ENCODE results near the gene FSIP1. TPM values are rescaled to one million over a fixed set of nuclear protein-coding genes. Genes with fewer than 3 reads are reported as not detected.

The FSIP1 gene
- total and polyA plus RNA-seq, 2 donors from 2014 or later = 0.75 to 2.4 TPM

DNA sequence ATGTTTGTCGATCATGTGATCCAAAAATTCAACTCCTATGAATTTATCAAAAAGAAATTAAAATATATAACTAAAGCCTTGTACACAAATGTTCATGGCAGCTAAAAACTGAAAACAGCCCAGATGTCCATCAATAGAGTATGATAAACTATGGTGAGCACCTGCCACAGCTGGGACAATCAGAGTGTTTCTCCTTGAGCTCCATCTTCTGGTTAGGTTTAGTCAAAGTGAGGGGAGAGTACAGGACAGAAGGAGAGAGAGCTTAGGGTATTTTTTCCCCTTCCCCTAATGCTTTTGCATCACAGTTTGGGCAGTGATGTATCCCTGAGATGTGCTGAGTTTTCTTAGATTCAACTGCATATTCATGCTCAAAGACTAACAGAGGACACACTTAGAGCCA, 65.5 kb downstream of the FSIP1 start:
- Histone ChIP-seq H3K27me3 (ENCODE audit: control insufficient read depth, insufficient read depth, low read length) (no peaks in the 10 kb centered on the region), H3K4me1 (ENCODE audit: control insufficient read depth in 2 of 3, insufficient read depth in 2 of 3, low read depth in 1 of 3, low read length in 3 of 3) (no peaks in the 10 kb centered on the region), H3K36me3 (ENCODE audit: control insufficient read depth in 2 of 3, insufficient read depth in 3 of 3, low read length in 3 of 3) (no peaks in the 10 kb centered on the region), H3K9me3 (ENCODE audit: control insufficient read depth in 2 of 3, insufficient read depth in 1 of 3, low read length in 3 of 3) (no peaks in the 10 kb centered on the region), H3K9ac (ENCODE audit: low read length in 3 of 3) (no peak overlapping the region), H3K27ac (ENCODE audit: low read depth in 2 of 2, low read length in 2 of 2) (no peak overlapping the region), H3K4me3 (ENCODE audit: low read length in 3 of 3) (no peak overlapping the region)
- DNase-seq (no peak), FAIRE-seq (no peak)
- TF ChIP-seq, protein P1, sequence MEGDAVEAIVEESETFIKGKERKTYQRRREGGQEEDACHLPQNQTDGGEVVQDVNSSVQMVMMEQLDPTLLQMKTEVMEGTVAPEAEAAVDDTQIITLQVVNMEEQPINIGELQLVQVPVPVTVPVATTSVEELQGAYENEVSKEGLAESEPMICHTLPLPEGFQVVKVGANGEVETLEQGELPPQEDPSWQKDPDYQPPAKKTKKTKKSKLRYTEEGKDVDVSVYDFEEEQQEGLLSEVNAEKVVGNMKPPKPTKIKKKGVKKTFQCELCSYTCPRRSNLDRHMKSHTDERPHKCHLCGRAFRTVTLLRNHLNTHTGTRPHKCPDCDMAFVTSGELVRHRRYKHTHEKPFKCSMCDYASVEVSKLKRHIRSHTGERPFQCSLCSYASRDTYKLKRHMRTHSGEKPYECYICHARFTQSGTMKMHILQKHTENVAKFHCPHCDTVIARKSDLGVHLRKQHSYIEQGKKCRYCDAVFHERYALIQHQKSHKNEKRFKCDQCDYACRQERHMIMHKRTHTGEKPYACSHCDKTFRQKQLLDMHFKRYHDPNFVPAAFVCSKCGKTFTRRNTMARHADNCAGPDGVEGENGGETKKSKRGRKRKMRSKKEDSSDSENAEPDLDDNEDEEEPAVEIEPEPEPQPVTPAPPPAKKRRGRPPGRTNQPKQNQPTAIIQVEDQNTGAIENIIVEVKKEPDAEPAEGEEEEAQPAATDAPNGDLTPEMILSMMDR (IDR thresholded peaks at IDR 0.05; ENCODE audit: borderline replicate concordance, extremely low read depth, insufficient read depth) = no peak
- intact Hi-C loops (cut with DNase I) = no loop called here

DNA sequence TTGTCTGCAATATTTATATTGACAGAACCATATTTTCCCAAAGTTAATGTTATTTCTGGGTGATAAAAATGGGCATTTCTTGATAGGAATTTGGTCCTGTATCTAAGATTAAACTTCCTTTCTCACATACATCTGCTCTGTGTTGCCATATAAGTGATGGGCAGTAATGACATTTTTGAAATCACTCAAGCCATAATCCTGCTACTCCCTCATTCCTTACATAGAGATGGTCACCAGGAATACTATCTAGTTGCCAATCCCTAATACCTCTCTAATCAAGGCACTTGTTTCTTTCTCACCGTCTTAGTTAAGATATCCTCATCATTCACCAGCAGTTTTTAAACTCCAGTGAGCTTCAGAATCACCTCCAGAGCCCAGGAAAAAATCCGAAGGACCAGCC, 68.4 kb downstream of the FSIP1 start:
- H3K9ac ChIP-seq (ENCODE audit: low read length in 3 of 3) = no peak overlapping the region
- no peaks in the 10 kb centered on the region for H3K4me1 ChIP-seq (ENCODE audit: control insufficient read depth in 2 of 3, insufficient read depth in 2 of 3, low read depth in 1 of 3, low read length in 3 of 3)
- TF ChIP-seq, protein P1 (IDR thresholded peaks at IDR 0.05; ENCODE audit: borderline replicate concordance, extremely low read depth, insufficient read depth) = no peak
- no peaks in the 10 kb centered on the region for H3K36me3 ChIP-seq (ENCODE audit: control insufficient read depth in 2 of 3, insufficient read depth in 3 of 3, low read length in 3 of 3)
- H3K9me3 ChIP-seq (ENCODE audit: control insufficient read depth in 2 of 3, insufficient read depth in 1 of 3, low read length in 3 of 3) = no peaks in the 10 kb centered on the region
- no peak overlapping the region for H3K27ac ChIP-seq (ENCODE audit: low read depth in 2 of 2, low read length in 2 of 2)
- H3K4me3 ChIP-seq (ENCODE audit: low read length in 3 of 3) = no peak overlapping the region
- DNase-seq = no peak
- intact Hi-C loops (cut with DNase I) = no loop called here
- no peak for FAIRE-seq
- H3K27me3 ChIP-seq (ENCODE audit: control insufficient read depth, insufficient read depth, low read length) = no peaks in the 10 kb centered on the region

DNA sequence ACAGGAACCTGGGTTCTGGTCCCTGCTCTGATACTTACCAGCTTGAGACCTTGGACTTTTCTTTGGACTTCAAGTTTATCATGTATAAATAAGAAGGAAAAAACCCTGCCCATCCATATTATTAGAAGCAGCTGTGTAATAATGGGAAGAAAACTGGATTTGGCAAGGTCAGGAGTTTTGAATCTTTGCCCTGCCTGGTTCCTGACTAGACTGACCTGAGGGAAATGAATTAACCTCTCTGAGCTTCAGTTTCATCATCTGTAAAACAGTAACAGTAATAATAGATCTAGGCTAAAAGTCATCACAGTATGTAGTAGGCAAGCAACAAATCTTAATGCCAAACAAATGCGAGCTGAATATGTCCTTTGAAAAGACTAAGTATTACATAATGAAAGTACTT, 68.8 kb downstream of the FSIP1 start:
- Histone ChIP-seq H3K4me3 (ENCODE audit: low read length in 3 of 3) (no peak overlapping the region), H3K27me3 (ENCODE audit: control insufficient read depth, insufficient read depth, low read length) (no peaks in the 10 kb centered on the region), H3K4me1 (ENCODE audit: control insufficient read depth in 2 of 3, insufficient read depth in 2 of 3, low read depth in 1 of 3, low read length in 3 of 3) (no peaks in the 10 kb centered on the region), H3K9ac (ENCODE audit: low read length in 3 of 3) (no peak overlapping the region), H3K9me3 (ENCODE audit: control insufficient read depth in 2 of 3, insufficient read depth in 1 of 3, low read length in 3 of 3) (no peaks in the 10 kb centered on the region), H3K27ac (ENCODE audit: low read depth in 2 of 2, low read length in 2 of 2) (no peak overlapping the region), H3K36me3 (ENCODE audit: control insufficient read depth in 2 of 3, insufficient read depth in 3 of 3, low read length in 3 of 3) (no peaks in the 10 kb centered on the region)
- DNase-seq (no peak), FAIRE-seq (no peak)
- TF ChIP-seq, protein P1 (IDR thresholded peaks at IDR 0.05; ENCODE audit: borderline replicate concordance, extremely low read depth, insufficient read depth) = no peak
- intact Hi-C loops (cut with DNase I) = no loop called here

DNA sequence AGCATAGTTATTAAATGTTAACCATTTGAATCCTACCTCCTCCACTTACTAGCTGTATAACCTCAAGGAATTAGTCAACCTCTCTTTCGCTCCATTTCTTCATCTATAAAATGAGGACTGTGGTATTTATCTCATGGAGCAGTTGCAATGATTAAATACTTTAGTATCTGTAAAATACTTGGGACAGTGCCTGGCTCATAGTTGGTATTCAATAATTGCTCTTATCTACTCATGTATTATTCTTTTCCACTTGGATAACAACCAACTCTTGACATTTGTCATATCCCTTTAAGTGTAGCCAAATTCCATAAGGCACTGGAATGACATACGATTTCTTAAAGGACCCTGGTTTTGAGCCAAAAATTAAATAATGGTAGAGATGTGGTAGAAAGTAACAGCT, 72.0 kb downstream of the FSIP1 start:
- no peak overlapping the region for H3K9ac ChIP-seq (ENCODE audit: low read length in 3 of 3)
- no peaks in the 10 kb centered on the region for H3K9me3 ChIP-seq (ENCODE audit: control insufficient read depth in 2 of 3, insufficient read depth in 1 of 3, low read length in 3 of 3)
- H3K36me3 ChIP-seq (ENCODE audit: control insufficient read depth in 2 of 3, insufficient read depth in 3 of 3, low read length in 3 of 3) = no peaks in the 10 kb centered on the region
- TF ChIP-seq, protein P1 (IDR thresholded peaks at IDR 0.05; ENCODE audit: borderline replicate concordance, extremely low read depth, insufficient read depth) = no peak
- no peaks in the 10 kb centered on the region for H3K27me3 ChIP-seq (ENCODE audit: control insufficient read depth, insufficient read depth, low read length)
- H3K4me3 ChIP-seq (ENCODE audit: low read length in 3 of 3) = no peak overlapping the region
- H3K4me1 ChIP-seq (ENCODE audit: control insufficient read depth in 2 of 3, insufficient read depth in 2 of 3, low read depth in 1 of 3, low read length in 3 of 3) = no peaks in the 10 kb centered on the region
- intact Hi-C loops (cut with DNase I) = no loop called here
- H3K27ac ChIP-seq (ENCODE audit: low read depth in 2 of 2, low read length in 2 of 2) = no peak overlapping the region
- no peak for DNase-seq
- no peak for FAIRE-seq
